ENCODE measurements around the gene TMBIM6. TPM values are rescaled to one million over a fixed set of nuclear protein-coding genes. Genes with fewer than 3 reads are reported as not detected.

TMBIM6 gene
- total and polyA plus RNA-seq, 9 of the 15 experiments (the other 6 are each of a cell fraction or from before 2014, with no cell fraction given) = 147 to 1,288 (median 352) TPM

DNA sequence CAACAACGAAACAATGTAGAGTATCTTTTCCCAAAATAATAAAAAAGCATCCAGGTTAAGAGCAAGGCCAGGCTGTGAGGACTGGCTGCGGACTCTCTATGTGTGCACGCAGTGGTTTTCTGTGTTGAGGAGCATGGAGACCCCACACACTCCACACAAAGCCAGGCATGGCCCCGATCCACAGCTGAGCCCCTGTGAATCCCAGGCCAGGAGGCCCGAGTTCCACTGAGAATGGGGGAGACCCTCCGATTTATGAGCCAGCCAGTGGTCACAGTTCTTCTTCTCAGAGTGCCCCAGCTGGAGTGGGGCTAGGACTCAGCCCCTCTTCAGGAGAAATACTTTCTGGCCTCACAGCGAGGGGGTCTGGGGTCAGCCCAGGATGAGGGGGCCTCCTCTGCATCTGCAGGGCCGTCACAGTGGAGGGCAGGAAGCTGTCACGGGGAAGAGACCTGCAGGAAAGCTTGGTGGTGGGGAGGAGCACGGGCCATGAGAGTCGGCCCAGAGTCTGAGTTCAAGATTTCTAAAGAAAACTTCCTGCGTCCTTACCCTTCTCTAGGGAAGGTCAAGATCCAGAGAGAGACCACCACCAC lies 66.7 kb downstream of the TMBIM6 start (continued):
- TF ChIP-seq, protein P1, sequence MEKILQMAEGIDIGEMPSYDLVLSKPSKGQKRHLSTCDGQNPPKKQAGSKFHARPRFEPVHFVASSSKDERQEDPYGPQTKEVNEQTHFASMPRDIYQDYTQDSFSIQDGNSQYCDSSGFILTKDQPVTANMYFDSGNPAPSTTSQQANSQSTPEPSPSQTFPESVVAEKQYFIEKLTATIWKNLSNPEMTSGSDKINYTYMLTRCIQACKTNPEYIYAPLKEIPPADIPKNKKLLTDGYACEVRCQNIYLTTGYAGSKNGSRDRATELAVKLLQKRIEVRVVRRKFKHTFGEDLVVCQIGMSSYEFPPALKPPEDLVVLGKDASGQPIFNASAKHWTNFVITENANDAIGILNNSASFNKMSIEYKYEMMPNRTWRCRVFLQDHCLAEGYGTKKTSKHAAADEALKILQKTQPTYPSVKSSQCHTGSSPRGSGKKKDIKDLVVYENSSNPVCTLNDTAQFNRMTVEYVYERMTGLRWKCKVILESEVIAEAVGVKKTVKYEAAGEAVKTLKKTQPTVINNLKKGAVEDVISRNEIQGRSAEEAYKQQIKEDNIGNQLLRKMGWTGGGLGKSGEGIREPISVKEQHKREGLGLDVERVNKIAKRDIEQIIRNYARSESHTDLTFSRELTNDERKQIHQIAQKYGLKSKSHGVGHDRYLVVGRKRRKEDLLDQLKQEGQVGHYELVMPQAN (IDR thresholded peaks at IDR 0.05; ENCODE audit: borderline replicate concordance) = no peak
- TF ChIP-seq, protein P2, sequence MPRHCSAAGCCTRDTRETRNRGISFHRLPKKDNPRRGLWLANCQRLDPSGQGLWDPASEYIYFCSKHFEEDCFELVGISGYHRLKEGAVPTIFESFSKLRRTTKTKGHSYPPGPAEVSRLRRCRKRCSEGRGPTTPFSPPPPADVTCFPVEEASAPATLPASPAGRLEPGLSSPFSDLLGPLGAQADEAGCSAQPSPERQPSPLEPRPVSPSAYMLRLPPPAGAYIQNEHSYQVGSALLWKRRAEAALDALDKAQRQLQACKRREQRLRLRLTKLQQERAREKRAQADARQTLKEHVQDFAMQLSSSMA (CRISPR knock-in tag; IDR thresholded peaks at IDR 0.05) = no peak
- no peak for TF ChIP-seq RFX7 (CRISPR knock-in tag; IDR thresholded peaks at IDR 0.05)
- TF ChIP-seq, protein P3, sequence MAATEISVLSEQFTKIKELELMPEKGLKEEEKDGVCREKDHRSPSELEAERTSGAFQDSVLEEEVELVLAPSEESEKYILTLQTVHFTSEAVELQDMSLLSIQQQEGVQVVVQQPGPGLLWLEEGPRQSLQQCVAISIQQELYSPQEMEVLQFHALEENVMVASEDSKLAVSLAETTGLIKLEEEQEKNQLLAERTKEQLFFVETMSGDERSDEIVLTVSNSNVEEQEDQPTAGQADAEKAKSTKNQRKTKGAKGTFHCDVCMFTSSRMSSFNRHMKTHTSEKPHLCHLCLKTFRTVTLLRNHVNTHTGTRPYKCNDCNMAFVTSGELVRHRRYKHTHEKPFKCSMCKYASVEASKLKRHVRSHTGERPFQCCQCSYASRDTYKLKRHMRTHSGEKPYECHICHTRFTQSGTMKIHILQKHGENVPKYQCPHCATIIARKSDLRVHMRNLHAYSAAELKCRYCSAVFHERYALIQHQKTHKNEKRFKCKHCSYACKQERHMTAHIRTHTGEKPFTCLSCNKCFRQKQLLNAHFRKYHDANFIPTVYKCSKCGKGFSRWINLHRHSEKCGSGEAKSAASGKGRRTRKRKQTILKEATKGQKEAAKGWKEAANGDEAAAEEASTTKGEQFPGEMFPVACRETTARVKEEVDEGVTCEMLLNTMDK (IDR thresholded peaks at IDR 0.05; ENCODE audit: borderline replicate concordance, insufficient read depth, low read depth, low read length, poor library complexity, severe bottlenecking) = no peak
- no peak for TF ChIP-seq FOXA1 (IDR thresholded peaks at IDR 0.05; ENCODE audit: borderline replicate concordance)
- TF ChIP-seq ZNF263 (CRISPR knock-in tag; IDR thresholded peaks at IDR 0.05; ENCODE audit: borderline replicate concordance) = no peak
- no peak for TF ChIP-seq ZNF3 (CRISPR knock-in tag; IDR thresholded peaks at IDR 0.05)
- TF ChIP-seq HDGF (IDR thresholded peaks at IDR 0.05) = no peak
- TF ChIP-seq TEAD1 (CRISPR knock-in tag; IDR thresholded peaks at IDR 0.05) = no peak
- no peak for TF ChIP-seq POLR2A (conservative IDR thresholded peaks at IDR 0.05)
- no peak for TF ChIP-seq ZNF184 (CRISPR knock-in tag; IDR thresholded peaks at IDR 0.05)

All from K562 (cell line).